Heart right ventricle (tissue), 16 donors: ENCODE data around the gene PDE1A. TPM values are rescaled to one million over a fixed set of nuclear protein-coding genes. Genes with fewer than 3 reads are reported as not detected.

ENCODE experiments used
- ATAC-seq, 8 donors: fragments of 200-7000 bp; cut with Tn5 transposase; one replicate each; pipeline ENCODE4 v1.9.1; 2020; ENCODE audit warnings: mild to moderate bottlenecking in 8 of 8, moderate library complexity in 8 of 8, moderate number of reproducible peaks in 1 of 8
- DNase-seq, 2 donors: peaks; one replicate each; pipeline ENCODE4 v3.0.0-alpha.2; 2020
- H3K27ac ChIP-seq, 10 donors: fragments of 200-600 bp; sonication (generic) in 2 of 10; one replicate each; pipeline versions ENCODE4 v1.5.0 to v1.8.0; 2020 to 2022; ENCODE audit warnings: mild to moderate bottlenecking in 3 of 10
- H3K27me3 ChIP-seq, 7 donors: fragments of 200-600 bp; one replicate each; pipeline ENCODE4 v1.8.0; 2021 to 2022; ENCODE audit warnings: mild to moderate bottlenecking in 2 of 7
- H3K36me3 ChIP-seq, 9 donors: fragments of 200-600 bp; sonication (generic) in 1 of 9; one replicate each; pipeline versions ENCODE4 v1.5.0 to v1.8.0; 2020 to 2022; ENCODE audit warnings: mild to moderate bottlenecking in 2 of 9
- H3K4me1 ChIP-seq, 9 donors: fragments of 200-600 bp; sonication (generic) in 1 of 9; one replicate each; pipeline versions ENCODE4 v1.5.0 to v1.8.0; 2020 to 2022; ENCODE audit warnings: mild to moderate bottlenecking in 4 of 9
- H3K4me3 ChIP-seq, 10 donors: fragments of 200-600 bp; sonication (generic) in 2 of 10; one replicate each; pipeline versions ENCODE4 v1.5.0 to v1.8.0; 2020 to 2022; ENCODE audit warnings: mild to moderate bottlenecking in 7 of 10, moderate library complexity in 2 of 10
- H3K9me3 ChIP-seq, 11 donors: fragments of 200-600 bp in 10 of 11; sonication (generic) in 2 of 11; one replicate each; pipeline versions ENCODE4 v1.5.0 to v1.8.0; 2013 to 2022; ENCODE audit warnings: mild to moderate bottlenecking in 2 of 11, control low read depth in 1 of 11, moderate library complexity in 1 of 11
- WGBS, 2 donors: extraction: QIAGEN DNeasy Blood & Tissue Kit; methylation state at CpG; one replicate each; pipeline ENCODE4 v1.1.7; 2013; ENCODE audit warnings: inconsistent platforms in 1 of 2; 5-methylcytosine and 5-hydroxymethylcytosine counted together
- intact Hi-C, 10 donors: fragments of 100-400 bp; cut with DNase I; formaldehyde crosslinking; loops; one replicate each; pipeline versions ENCODE4 v1.11.1 to v1.14.2; 2022
- polyA plus RNA-seq, 2 donors: library from polyadenylated mRNA; stranded (reverse); fragments of 200-250 nt; gene quantifications; one replicate each; pipeline ENCODE4 v1.2.3, GENCODE V29; 2013
- total RNA-seq, 10 donors: library from RNA; stranded (reverse); fragmentation: NEBNext Ultra II Directional in 3 of 10; extraction: Animal tissue kit (Norgen Biotek cat#: 25700) in 3 of 10; gene quantifications; one replicate each; pipeline versions ENCODE4 v1.2.1 to v1.2.4, GENCODE V29; 2021 to 2023
- TF ChIP-seq, protein P1 (sequence below), 9 donors: fragments of 200-600 bp; sonication (generic) in 2 of 9; IDR thresholded peaks; one replicate each; pipeline versions ENCODE4 v1.5.0 to v1.8.0; 2021 to 2022; ENCODE audit warnings: antibody characterized with exemption in 9 of 9, mild to moderate bottlenecking in 5 of 9, moderate library complexity in 1 of 9
- donor health status: Arrhythmogenic right ventricular cardiomyopathy.
- donor health status: ischemic (EF 13 %, LVEDD 7.1; RV severe dilation, severe dysfunction).
- donor health status: healthy with polysubstance abuse.
- donor health status: DM: no; HTN: yes; CAD: no.
- donor health status: DM: no; HTN: no; CAD: no.
- donor health status: ischemic (EF 25% LVEDD 6.9; RV normal size, moderate dysfunction).
- donor health status: ischemic (EF 25% LVEDD 5.7; RV mildly dilated, moderate dysfunction).
- donor health status: healthy.
- donor health status: DM: yes; HTN: yes; CAD: no.
- donor health status: Ischemic cardiomyopathy.
- donor health status: ischemic (EF 35%, LVEDD 5.7; RV mildly dilated, moderate dysfunction).
- donor health status: nonischemic (EF 11% LVEDD 7.7; RV severe dilation, severe dysfunction).
- donor health status: DM: yes; HTN: yes; CAD: no.
- donor health status: PGD.
- donor health status: ischemic (EF 29% LVEDD 5.4; RV normal size, mild dysfunction).
- donor health status: nonischemic (EF 23%, LVEDD 6.1; RV moderate dilation, normal function).

The PDE1A gene
- total and polyA plus RNA-seq, 12 donors: 3.6 to 66.7 (median 14.8) TPM

- Histone ChIP-seq H3K4me1 (no peaks in the 10 kb centered on the region), H3K9me3 (no peaks in the 10 kb centered on the region), H3K27ac (no peak overlapping the region), H3K4me3 (no peak overlapping the region), H3K27me3 (no peaks in the 10 kb centered on the region), H3K36me3 (no peaks in the 10 kb centered on the region)
- TF ChIP-seq, protein P1, sequence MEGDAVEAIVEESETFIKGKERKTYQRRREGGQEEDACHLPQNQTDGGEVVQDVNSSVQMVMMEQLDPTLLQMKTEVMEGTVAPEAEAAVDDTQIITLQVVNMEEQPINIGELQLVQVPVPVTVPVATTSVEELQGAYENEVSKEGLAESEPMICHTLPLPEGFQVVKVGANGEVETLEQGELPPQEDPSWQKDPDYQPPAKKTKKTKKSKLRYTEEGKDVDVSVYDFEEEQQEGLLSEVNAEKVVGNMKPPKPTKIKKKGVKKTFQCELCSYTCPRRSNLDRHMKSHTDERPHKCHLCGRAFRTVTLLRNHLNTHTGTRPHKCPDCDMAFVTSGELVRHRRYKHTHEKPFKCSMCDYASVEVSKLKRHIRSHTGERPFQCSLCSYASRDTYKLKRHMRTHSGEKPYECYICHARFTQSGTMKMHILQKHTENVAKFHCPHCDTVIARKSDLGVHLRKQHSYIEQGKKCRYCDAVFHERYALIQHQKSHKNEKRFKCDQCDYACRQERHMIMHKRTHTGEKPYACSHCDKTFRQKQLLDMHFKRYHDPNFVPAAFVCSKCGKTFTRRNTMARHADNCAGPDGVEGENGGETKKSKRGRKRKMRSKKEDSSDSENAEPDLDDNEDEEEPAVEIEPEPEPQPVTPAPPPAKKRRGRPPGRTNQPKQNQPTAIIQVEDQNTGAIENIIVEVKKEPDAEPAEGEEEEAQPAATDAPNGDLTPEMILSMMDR (IDR thresholded peaks at IDR 0.05): no peak
- DNase-seq (no peak), ATAC-seq (no peak)
- intact Hi-C loops: no loop called here
- WGBS, 2 donors: 92 to 94% methylated on average over 3 of the region's 3 CpGs
Observed at GRCh38 chr2:182163878-182164277, 263.0 kb downstream of the PDE1A start.

DNA sequence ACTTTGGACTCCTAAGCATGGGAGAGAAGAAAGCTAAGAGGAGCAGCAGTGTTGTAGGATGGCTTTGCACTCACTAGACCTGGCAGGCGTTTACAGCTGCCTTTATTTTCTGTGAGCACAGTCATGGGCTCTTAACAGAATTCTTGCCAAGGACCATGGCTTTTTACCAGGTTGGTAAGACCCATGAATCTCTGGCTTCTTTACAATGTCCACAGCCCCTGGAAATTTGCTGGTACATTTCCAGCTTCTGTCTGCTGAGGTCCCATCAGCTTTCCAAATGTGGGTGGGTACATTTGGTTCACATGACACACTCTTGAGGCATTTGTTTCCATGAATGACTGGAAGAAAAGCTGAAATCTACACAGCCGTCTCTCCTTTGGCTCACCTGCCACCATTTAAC, 278.5 kb downstream of the PDE1A start:
- no peak for DNase-seq
- TF ChIP-seq, protein P1 (IDR thresholded peaks at IDR 0.05): no peak
- H3K4me1 ChIP-seq: peaks cover 0 to 17% (median 6%) of the 10 kb centered on the region in 9 donors
- H3K27ac ChIP-seq: no peak overlapping the region
- ATAC-seq: peak in 4 of 8 donors; percentile 25 to 68 (median 36)
- intact Hi-C loops: no loop called here
- no peak overlapping the region for H3K4me3 ChIP-seq
- H3K27me3 ChIP-seq: no peaks in the 10 kb centered on the region
- no peaks in the 10 kb centered on the region for H3K36me3 ChIP-seq
- 33 to 41% methylated on average over 2 of the region's 2 CpGs for WGBS, 2 donors
- no peaks in the 10 kb centered on the region for H3K9me3 ChIP-seq

DNA sequence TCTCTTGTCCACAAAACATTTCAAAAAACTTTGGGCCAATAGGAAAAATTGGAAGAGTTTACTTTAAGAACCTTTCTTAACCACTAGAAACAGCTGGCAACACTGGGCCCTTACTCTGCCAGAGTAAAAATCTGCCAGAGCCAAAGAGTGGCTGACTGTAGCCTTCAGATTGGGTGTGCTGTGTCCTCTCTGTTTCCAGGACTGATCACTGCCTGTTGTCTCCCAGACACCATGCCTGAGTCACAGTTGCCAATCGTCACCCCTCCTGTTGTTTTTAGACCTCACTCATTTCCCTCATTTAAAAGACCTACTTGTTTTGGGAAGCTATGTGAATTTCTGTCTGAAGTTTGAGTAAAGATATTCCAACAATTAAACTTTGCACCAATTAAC, 282.1 kb downstream of the PDE1A start:
- peak overlapping the region in 5 of 10 donors; percentile 9 to 51 (median 25) for H3K27ac ChIP-seq
- TF ChIP-seq, protein P1 (IDR thresholded peaks at IDR 0.05): no peak
- peak; percentile 85 to 98 (median 92) for ATAC-seq
- no peak overlapping the region for H3K4me3 ChIP-seq
- no peaks in the 10 kb centered on the region for H3K9me3 ChIP-seq
- DNase-seq: peak in 1 of 2 donors; percentile 57
- WGBS, 2 donors: 13 to 30% methylated on average over 1 of the region's 1 CpG
- H3K4me1 ChIP-seq: peaks cover 0 to 32% (median 6%) of the 10 kb centered on the region in 9 donors
- intact Hi-C loops: no loop called here
- no peaks in the 10 kb centered on the region for H3K36me3 ChIP-seq
- H3K27me3 ChIP-seq: no peaks in the 10 kb centered on the region

GRCh38 chr2:182144041-182144775, 282.6 kb downstream of the PDE1A start:
- peaks cover 0 to 32% (median 6%) of the 10 kb centered on the region in 9 donors for H3K4me1 ChIP-seq
- intact Hi-C loops: no loop called here
- H3K9me3 ChIP-seq: no peaks in the 10 kb centered on the region
- TF ChIP-seq, protein P1 (IDR thresholded peaks at IDR 0.05): no peak
- H3K4me3 ChIP-seq: no peak overlapping the region
- WGBS, 2 donors: 56 to 59% methylated on average over 7 of the region's 7 CpGs
- DNase-seq: no peak
- H3K36me3 ChIP-seq: no peaks in the 10 kb centered on the region
- ATAC-seq: peak in 1 of 8 donors; percentile 14
- no peaks in the 10 kb centered on the region for H3K27me3 ChIP-seq
- H3K27ac ChIP-seq: no peak overlapping the region
